Measurements from ENCODE around the gene AOX1.

The AOX1 gene

GRCh38 chr2:200699310-200699709 is 113.5 kb downstream of the AOX1 start:
- no peak overlapping the region for H3K9ac ChIP-seq (ENCODE audit: low read depth, low read length, poor library complexity, severe bottlenecking)
- H3K27me3 ChIP-seq (ENCODE audit: insufficient read depth, low read length, poor library complexity, severe bottlenecking), result no peaks in the 10 kb centered on the region
- H2AFZ ChIP-seq (ENCODE audit: low read length), result no peak overlapping the region
- no peak for TF ChIP-seq EZH2phosphoT487 (IDR thresholded peaks at IDR 0.05; ENCODE audit: borderline replicate concordance)
- TF ChIP-seq CTCF (conservative IDR thresholded peaks at IDR 0.05; ENCODE audit: low read length), result no peak
- H3K9me2 ChIP-seq (replicated peaks; ENCODE audit: low read depth, low read length), result no peaks in the 10 kb centered on the region
- H4K20me1 ChIP-seq (ENCODE audit: insufficient read depth, low read length, poor library complexity, severe bottlenecking), result no peaks in the 10 kb centered on the region
- no peaks in the 10 kb centered on the region for H3F3A ChIP-seq (ENCODE audit: low read depth)
- H3K4me2 ChIP-seq (ENCODE audit: low read depth, low read length, poor library complexity, severe bottlenecking), result no peak overlapping the region
- H3K4me3 ChIP-seq (ENCODE audit: low read length, poor library complexity, severe bottlenecking), result no peak overlapping the region
- H3K4me1 ChIP-seq (ENCODE audit: insufficient read depth, low read length, poor library complexity, severe bottlenecking), result no peaks in the 10 kb centered on the region
- no peaks in the 10 kb centered on the region for H3K9me3 ChIP-seq (ENCODE audit: insufficient read depth, low read depth, low read length)
- no peaks in the 10 kb centered on the region for H3K79me2 ChIP-seq (ENCODE audit: insufficient read depth, low read length)
- H3K36me3 ChIP-seq (ENCODE audit: insufficient read depth, low read length), result no peaks in the 10 kb centered on the region

- Histone ChIP-seq H3K36me3 (ENCODE audit: insufficient read depth, low read length) (no peaks in the 10 kb centered on the region), H3K4me1 (ENCODE audit: insufficient read depth, low read length, poor library complexity, severe bottlenecking) (no peaks in the 10 kb centered on the region), H3K4me3 (ENCODE audit: low read length, poor library complexity, severe bottlenecking) (no peak overlapping the region), H3K9me3 (ENCODE audit: insufficient read depth, low read depth, low read length) (no peaks in the 10 kb centered on the region), H3K79me2 (ENCODE audit: insufficient read depth, low read length) (no peaks in the 10 kb centered on the region), H2AFZ (ENCODE audit: low read length) (no peak overlapping the region), H3K9me2 (replicated peaks; ENCODE audit: low read depth, low read length) (no peaks in the 10 kb centered on the region), H3F3A (ENCODE audit: low read depth) (no peaks in the 10 kb centered on the region), H3K27me3 (ENCODE audit: insufficient read depth, low read length, poor library complexity, severe bottlenecking) (no peaks in the 10 kb centered on the region), H3K4me2 (ENCODE audit: low read depth, low read length, poor library complexity, severe bottlenecking) (no peak overlapping the region), H3K9ac (ENCODE audit: low read depth, low read length, poor library complexity, severe bottlenecking) (no peak overlapping the region), H4K20me1 (ENCODE audit: insufficient read depth, low read length, poor library complexity, severe bottlenecking) (no peaks in the 10 kb centered on the region)
- TF ChIP-seq CTCF (conservative IDR thresholded peaks at IDR 0.05; ENCODE audit: low read length) (no peak), EZH2phosphoT487 (IDR thresholded peaks at IDR 0.05; ENCODE audit: borderline replicate concordance) (no peak)
Observed at GRCh38 chr2:200700856-200701255, 115.0 kb downstream of the AOX1 start.

- TF ChIP-seq CTCF (conservative IDR thresholded peaks at IDR 0.05; ENCODE audit: low read length) (no peak), EZH2phosphoT487 (IDR thresholded peaks at IDR 0.05; ENCODE audit: borderline replicate concordance) (no peak)
- Histone ChIP-seq H3K27me3 (ENCODE audit: insufficient read depth, low read length, poor library complexity, severe bottlenecking) (no peaks in the 10 kb centered on the region), H3K79me2 (ENCODE audit: insufficient read depth, low read length) (no peaks in the 10 kb centered on the region), H3K9ac (ENCODE audit: low read depth, low read length, poor library complexity, severe bottlenecking) (no peak overlapping the region), H3K4me2 (ENCODE audit: low read depth, low read length, poor library complexity, severe bottlenecking) (no peak overlapping the region), H3F3A (ENCODE audit: low read depth) (no peaks in the 10 kb centered on the region), H3K9me3 (ENCODE audit: insufficient read depth, low read depth, low read length) (no peaks in the 10 kb centered on the region), H4K20me1 (ENCODE audit: insufficient read depth, low read length, poor library complexity, severe bottlenecking) (no peaks in the 10 kb centered on the region), H2AFZ (ENCODE audit: low read length) (no peak overlapping the region), H3K9me2 (replicated peaks; ENCODE audit: low read depth, low read length) (no peaks in the 10 kb centered on the region), H3K4me1 (ENCODE audit: insufficient read depth, low read length, poor library complexity, severe bottlenecking) (no peaks in the 10 kb centered on the region), H3K36me3 (ENCODE audit: insufficient read depth, low read length) (no peaks in the 10 kb centered on the region), H3K4me3 (ENCODE audit: low read length, poor library complexity, severe bottlenecking) (no peak overlapping the region)
Observed at GRCh38 chr2:200702044-200702443, 116.2 kb downstream of the AOX1 start.

Data from Loucy (cell line).